ENCODE results near the gene PDX1.

PDX1 gene

GRCh38 chr13:27922883-27923612, 3.2 kb downstream of the PDX1 start:
- no peak for DNase-seq (ENCODE audit: low spot score)

- no peak for DNase-seq (ENCODE audit: low spot score)
Observed at GRCh38 chr13:27923794-27924528, 4.2 kb downstream of the PDX1 start.

GRCh38 chr13:27924529-27925141, 4.8 kb downstream of the PDX1 start:
- no peak for DNase-seq (ENCODE audit: low spot score)

GRCh38 chr13:27925220-27925991, 5.6 kb downstream of the PDX1 start:
- no peak for DNase-seq (ENCODE audit: low spot score)

- no peak for DNase-seq (ENCODE audit: low spot score)
Observed at GRCh38 chr13:27926644-27927434, 7.0 kb downstream of the PDX1 start.

- DNase-seq (ENCODE audit: low spot score) = no peak
Observed at GRCh38 chr13:27927444-27928352, 7.9 kb downstream of the PDX1 start.

GRCh38 chr13:27928353-27928804, 8.6 kb downstream of the PDX1 start:
- no peak for DNase-seq (ENCODE audit: low spot score)

- no peak for DNase-seq (ENCODE audit: low spot score)
Observed at GRCh38 chr13:27928805-27929753, 9.3 kb downstream of the PDX1 start.

- no peak for DNase-seq (ENCODE audit: low spot score)
Observed at GRCh38 chr13:27929868-27930267, 10.1 kb downstream of the PDX1 start.

GRCh38 chr13:27933118-27933517, 13.3 kb downstream of the PDX1 start:
- no peak for DNase-seq (ENCODE audit: low spot score)

- no peak for DNase-seq (ENCODE audit: low spot score)
Observed at GRCh38 chr13:27933580-27934328, 14.0 kb downstream of the PDX1 start.

GRCh38 chr13:27942972-27943371, 23.2 kb downstream of the PDX1 start:
- DNase-seq (ENCODE audit: low spot score) = no peak

GRCh38 chr13:27952876-27953675, 33.3 kb downstream of the PDX1 start:
- no peak for DNase-seq (ENCODE audit: low spot score)

GRCh38 chr13:27953676-27954405, 34.0 kb downstream of the PDX1 start:
- DNase-seq (ENCODE audit: low spot score) = peak; percentile 36

- DNase-seq (ENCODE audit: low spot score) = no peak
Observed at GRCh38 chr13:27954406-27954851, 34.6 kb downstream of the PDX1 start.

GRCh38 chr13:27955014-27955591, 35.3 kb downstream of the PDX1 start:
- no peak for DNase-seq (ENCODE audit: low spot score)

Data from CD4-positive, alpha-beta T cell treated with Interleukin-2 at 100 ng/mL for 4 hours (primary cell).